GM18870 (cell line): ENCODE results near the gene LRRIQ4.

Source experiments
- ATAC-seq: cut with Tn5 transposase; IDR thresholded peaks from one replicate; pipeline ENCODE4 v1.9.1; 2021; ENCODE audit warnings: moderate library complexity; ENCODE audit not compliant: unreplicated experiment

The LRRIQ4 gene

DNA sequence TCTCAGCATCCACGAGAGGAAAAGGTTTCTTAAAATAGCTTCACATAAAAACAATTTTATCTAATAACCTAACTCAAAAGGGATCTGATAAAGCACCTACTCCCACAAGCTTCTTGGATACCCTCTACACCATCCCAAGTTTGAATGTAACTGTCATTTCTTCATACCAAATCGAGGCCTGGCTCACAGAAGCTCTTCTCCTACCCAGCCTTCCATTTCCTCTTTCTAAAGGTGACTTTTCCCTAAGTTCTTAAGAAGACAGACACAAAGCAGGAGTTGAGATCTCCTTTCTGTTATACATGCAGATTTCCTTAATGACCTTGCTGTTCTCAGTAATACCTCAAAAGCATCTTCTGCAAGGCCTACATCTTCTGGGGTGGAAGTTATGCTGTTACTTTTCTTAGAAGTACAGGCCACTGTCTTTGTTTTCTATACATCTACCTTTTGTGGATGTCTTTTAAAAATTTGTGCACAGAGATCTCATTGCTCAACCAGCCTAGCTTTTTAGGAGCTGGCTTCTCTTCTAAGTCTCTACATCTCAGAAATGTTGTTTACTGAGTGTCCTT lies 3.4 kb upstream of the LRRIQ4 start:
- ATAC-seq, result no peak

GRCh38 chr3:169811631-169812331 lies 889 bp upstream of the LRRIQ4 start:
- no peak for ATAC-seq

DNA sequence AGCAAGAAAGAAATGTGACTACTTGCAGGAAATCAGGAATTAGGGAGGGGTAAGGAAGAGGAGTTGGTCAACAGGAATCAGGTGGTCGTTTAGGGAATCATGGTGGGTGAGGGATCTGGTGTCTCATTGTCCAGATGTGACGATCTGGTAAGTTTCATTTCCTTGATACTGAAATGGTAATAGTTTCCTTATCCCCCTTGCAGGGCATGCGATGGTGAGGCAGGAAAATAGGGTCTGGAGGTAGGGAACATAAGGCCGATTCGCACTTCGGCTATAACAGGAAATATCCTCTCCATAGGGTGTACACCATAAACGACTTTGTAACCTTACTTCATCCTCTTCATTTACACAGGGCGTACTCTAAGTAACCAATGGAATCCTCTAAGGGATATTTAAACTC lies 608 bp downstream of the LRRIQ4 start:
- ATAC-seq, result no peak

GRCh38 chr3:169813757-169814517 lies 1.3 kb downstream of the LRRIQ4 start:
- peak; percentile 94 for ATAC-seq

DNA sequence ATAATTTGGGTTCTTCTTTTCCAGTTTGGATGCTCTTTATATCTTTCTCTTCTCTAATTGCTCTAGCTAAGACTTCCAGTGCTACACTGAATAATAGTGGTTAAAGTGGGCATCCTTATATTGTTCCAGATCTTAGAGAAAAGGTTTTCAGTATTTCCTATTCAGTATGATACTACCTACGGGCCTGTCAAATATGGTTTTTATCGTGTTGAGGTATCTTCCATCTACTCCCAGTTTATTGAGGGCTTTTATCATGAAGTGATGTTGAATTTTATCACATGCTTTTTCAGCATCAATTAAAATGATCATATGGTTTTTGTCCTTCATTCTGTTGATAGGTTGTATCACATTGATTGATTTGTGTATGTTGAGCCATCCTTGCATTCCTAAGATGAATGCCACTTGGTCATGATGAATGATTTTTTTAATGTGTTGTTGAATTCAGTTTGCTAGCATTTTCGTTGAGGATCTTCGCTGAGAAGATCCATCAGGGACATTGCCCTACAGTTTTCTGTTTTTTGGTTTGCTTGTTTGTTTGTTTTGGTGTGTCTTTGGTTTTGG lies 3.0 kb downstream of the LRRIQ4 start:
- ATAC-seq, result no peak

DNA sequence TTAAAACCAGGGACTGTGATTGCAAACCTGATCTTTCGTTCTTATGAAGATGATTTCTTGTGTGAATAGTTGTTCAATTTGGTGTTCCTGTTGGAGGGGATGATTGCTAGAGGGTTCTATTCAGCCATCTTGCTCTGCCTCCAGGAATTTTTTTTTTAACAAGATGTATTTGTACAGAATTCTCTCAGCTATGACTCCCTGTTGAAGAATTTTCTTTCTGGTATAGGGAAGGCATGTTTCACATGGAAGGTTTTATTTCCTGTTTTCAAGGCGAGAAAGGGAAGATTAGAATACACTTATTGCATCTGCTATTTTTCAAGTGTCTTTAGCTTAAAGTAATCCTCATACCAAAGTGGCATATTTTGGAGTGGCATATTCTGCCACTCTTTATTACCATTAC lies 5.6 kb downstream of the LRRIQ4 start:
- ATAC-seq, result no peak

GRCh38 chr3:169822091-169822490 lies 9.4 kb downstream of the LRRIQ4 start:
- ATAC-seq, result no peak

DNA sequence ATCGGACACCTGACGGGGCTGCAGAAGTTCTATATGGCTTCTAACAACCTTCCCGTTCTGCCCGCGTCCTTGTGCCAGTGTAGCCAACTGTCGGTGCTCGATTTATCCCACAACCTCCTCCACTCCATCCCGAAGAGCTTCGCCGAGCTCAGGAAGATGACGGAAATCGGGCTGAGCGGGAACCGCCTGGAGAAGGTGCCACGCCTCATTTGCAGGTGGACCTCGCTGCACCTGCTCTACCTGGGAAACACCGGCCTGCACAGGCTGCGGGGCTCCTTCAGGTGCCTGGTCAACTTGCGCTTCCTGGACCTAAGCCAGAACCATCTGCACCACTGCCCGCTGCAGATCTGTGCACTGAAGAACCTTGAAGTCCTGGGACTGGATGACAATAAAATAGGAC lies 9.9 kb downstream of the LRRIQ4 start:
- ATAC-seq, result no peak

GRCh38 chr3:169822983-169823382 lies 10.3 kb downstream of the LRRIQ4 start:
- no peak for ATAC-seq

DNA sequence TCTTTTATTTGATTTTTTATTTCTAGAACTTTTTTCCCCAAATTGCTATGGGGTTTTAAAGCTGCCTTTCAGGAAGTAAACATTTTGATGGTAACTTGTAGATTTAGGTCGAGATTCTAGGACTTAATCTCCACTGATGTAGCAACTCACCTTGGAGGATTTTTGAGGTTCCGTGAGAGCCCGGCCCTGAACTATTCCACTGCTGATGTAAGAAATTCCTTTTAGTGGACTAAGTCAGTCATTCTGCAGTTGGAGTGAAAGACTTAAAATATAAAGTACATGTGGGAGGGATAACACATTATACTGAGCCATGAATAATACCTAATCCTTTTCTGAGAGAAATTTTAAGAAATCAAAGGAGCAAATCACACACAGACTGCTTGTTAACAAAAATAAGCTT lies 12.6 kb downstream of the LRRIQ4 start:
- ATAC-seq, result no peak

- ATAC-seq, result no peak
Measured at GRCh38 chr3:169827712-169828111, 15.0 kb downstream of the LRRIQ4 start.

GRCh38 chr3:169835533-169835932 lies 22.9 kb downstream of the LRRIQ4 start:
- no peak for ATAC-seq

DNA sequence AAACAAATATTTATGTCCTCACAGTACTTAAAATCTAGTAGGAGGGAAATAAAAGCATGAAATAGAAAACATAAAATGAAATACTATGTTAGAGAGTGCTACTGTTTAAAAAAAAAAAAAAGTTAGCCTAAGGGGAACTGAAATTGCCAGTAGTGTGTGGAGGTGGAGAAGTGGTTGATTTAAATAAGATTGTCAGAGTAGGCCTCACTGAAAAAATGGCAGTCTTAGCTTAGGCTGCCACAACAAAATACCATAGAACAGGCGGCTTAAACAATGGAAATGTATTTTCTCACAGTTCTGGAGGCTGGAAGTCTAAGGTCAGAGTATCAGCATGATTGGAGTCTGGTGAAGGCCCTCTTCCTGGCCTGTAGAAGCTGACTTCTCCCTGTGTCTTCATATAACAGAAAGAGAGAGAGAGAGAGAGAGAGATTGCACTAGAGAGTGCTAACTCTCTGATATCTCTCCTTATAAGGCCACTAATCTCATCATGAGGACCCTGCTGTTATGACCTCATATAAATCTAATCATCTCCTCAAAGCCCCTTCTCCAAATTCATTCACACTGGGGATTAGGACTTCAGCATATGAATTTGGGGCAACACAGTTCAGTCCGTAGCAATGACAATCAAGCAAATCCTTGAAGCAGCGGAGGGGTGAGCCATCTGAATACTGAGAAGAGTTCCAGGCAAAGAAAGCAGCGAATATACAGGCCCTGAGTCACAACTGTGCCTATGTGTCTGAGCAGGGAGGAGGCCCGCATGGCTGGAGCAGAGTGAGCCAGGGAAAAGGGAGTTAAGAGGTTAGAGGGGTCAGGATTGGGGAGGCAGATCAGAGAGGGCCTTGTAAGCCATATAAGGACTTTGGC lies 23.6 kb downstream of the LRRIQ4 start:
- peak; percentile 68 for ATAC-seq

GRCh38 chr3:169836942-169837275 lies 24.2 kb downstream of the LRRIQ4 start:
- ATAC-seq, result no peak

DNA sequence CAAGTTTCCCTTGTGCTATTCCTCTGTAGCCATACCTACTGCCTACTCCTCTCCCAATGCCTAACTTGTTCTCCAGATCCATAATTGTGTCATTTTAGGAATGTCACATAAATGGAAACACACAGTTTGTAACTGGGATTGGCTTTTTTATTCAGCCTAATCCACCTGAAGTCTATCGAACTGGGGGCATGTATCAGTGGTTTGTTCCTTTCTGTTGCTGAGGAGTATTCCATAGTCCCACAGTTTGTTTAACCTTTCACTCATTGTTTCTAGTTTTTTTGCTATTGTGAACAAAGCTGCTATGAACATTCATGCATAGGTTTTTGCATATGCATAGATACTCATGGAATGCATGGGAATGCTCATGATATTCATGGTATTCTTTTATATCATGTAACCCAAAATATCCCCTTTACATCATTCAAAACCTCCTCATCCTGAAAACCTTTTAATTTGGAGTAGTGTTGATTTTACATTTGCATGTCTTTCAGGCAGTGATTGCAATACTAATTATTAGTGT lies 25.9 kb downstream of the LRRIQ4 start:
- ATAC-seq, result no peak

DNA sequence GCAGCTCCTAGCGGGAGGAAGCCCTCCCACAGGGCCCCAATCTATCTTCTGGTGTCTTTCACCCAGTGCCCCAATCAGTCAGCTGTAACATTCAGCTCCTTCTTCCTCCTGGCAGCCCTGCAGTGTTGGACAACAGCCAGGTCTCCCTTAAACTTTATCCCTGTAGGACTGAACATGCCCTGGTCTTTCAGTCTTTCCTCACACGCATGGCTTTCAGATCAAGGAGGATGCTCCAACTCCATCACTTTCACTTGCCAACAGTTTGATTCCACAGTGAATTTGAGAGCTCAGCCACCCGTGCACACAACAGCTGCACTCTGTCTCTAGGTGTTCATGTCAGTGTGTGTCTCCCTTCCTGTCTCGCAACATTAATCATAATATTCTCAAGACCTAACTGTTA lies 28.5 kb downstream of the LRRIQ4 start:
- peak; percentile 64 for ATAC-seq

GRCh38 chr3:169842960-169843359 lies 30.3 kb downstream of the LRRIQ4 start:
- ATAC-seq, result no peak

GRCh38 chr3:169846458-169847193 lies 34.0 kb downstream of the LRRIQ4 start:
- ATAC-seq, result peak; percentile 95

- no peak for ATAC-seq
Measured at GRCh38 chr3:169847896-169848295, 35.2 kb downstream of the LRRIQ4 start.

- ATAC-seq, result no peak
Measured at GRCh38 chr3:169848741-169849140, 36.1 kb downstream of the LRRIQ4 start.
